HepG2 (cell line): ENCODE measurements around the gene C1QTNF5. TPM values are rescaled to one million over a fixed set of nuclear protein-coding genes. Genes with fewer than 3 reads are reported as not detected.

Experiments used
- ATAC-seq: fragments of 200-7000 bp; cut with Tn5 transposase; 3 replicates; pipeline ENCODE4 v1.9.1; 2020; ENCODE audit warnings: mild to moderate bottlenecking, moderate library complexity
- BruUV-seq: library from RNA; stranded (reverse); fragments of 400-500 nt; replicated peaks from 2 replicates; lab custom pipeline; 2021; lab: Mats Ljungman, UMichigan
- CTCF ChIA-PET: fragments of 300-600 bp; formaldehyde crosslinking; extraction: SDS; loops from one replicate; lab custom pipeline; 2021; ENCODE audit warnings: low total read pairs, inconsistent platforms, low intra/inter-chr PET ratio; lab: Yijun Ruan, JAX
- POLR2A ChIA-PET: fragments of 350-600 bp; sonication (Branson Sonifier 250); formaldehyde crosslinking; loops from one replicate; lab custom pipeline; 2020; ENCODE audit warnings: antibody characterized with exemption, inconsistent platforms; lab: Yijun Ruan, JAX
- DNase-seq: peaks from one replicate; pipeline ENCODE4 v3.0.0-alpha.2; 2015; ENCODE audit warnings: low spot score
- FAIRE-seq: peaks from 3 replicates; lab custom pipeline; 2011; peaks lifted over from hg19 to GRCh38; lab: Jason Lieb, UNC
- H2AFZ ChIP-seq: one replicate; pipeline ENCODE4 v1.6.1; 2011; ENCODE audit warnings: low read length, inconsistent platforms
- H3K27ac ChIP-seq: fragments of 300-600 bp; 3 replicates; pipeline ENCODE4 v1.8.0; 2011; ENCODE audit warnings: mixed run types, mild to moderate bottlenecking, mixed read lengths, low read length, inconsistent platforms; ENCODE audit not compliant: insufficient read depth; ENCODE audit errors: extremely low read length
- H3K27me3 ChIP-seq, 2 experiments: fragments of 200-600 bp in 1 of 2; 2 replicates in 1 of 2; 3 replicates in 1 of 2; pipeline versions ENCODE4 v1.6.0 to v1.8.0; 2011; ENCODE audit warnings: low read length in 2 of 2, mild to moderate bottlenecking in 2 of 2, moderate library complexity in 2 of 2, inconsistent platforms in 1 of 2; ENCODE audit not compliant: insufficient read depth in 2 of 2, control insufficient read depth in 1 of 2
- H3K36me3 ChIP-seq, 2 experiments: fragments of 200-600 bp in 1 of 2; replicated peaks in 1 of 2; 2 replicates in 1 of 2; 3 replicates in 1 of 2; pipeline versions ENCODE4 v1.5.1 to v1.8.0; 2011; ENCODE audit warnings: low read length in 2 of 2, inconsistent platforms in 1 of 2; ENCODE audit not compliant: insufficient read depth in 2 of 2, control insufficient read depth in 1 of 2
- H3K4me1 ChIP-seq: 2 replicates; pipeline ENCODE4 v1.5.1; 2012; ENCODE audit warnings: low read length, inconsistent platforms; ENCODE audit not compliant: insufficient read depth
- H3K4me2 ChIP-seq: 2 replicates; pipeline ENCODE4 v1.6.0; 2011; ENCODE audit warnings: low read depth, low read length, inconsistent platforms
- H3K4me3 ChIP-seq, 3 experiments: fragments of 200-600 bp in 1 of 3; sonication (generic), shearing (Covaris generic) in 1 of 3; replicated peaks in 1 of 3; 2 replicates each; pipeline ENCODE4 v1.5.1; 2011 to 2016; ENCODE audit warnings: low read length in 3 of 3, inconsistent platforms in 2 of 3, low read depth in 2 of 3, mild to moderate bottlenecking in 2 of 3, control low read depth in 1 of 3, mixed read lengths in 1 of 3; ENCODE audit not compliant: insufficient read depth in 1 of 3
- H3K79me2 ChIP-seq: one replicate; pipeline ENCODE4 v1.6.1; 2011; ENCODE audit warnings: low read length, inconsistent platforms; ENCODE audit not compliant: insufficient read depth
- H3K9ac ChIP-seq: 2 replicates; pipeline ENCODE4 v1.6.0; 2011; ENCODE audit warnings: mild to moderate bottlenecking, low read depth, low read length, inconsistent platforms; ENCODE audit not compliant: insufficient read depth
- H3K9me3 ChIP-seq: 2 replicates; pipeline ENCODE4 v1.5.1; 2012; ENCODE audit warnings: mild to moderate bottlenecking, low read length
- H4K20me1 ChIP-seq: 2 replicates; pipeline ENCODE4 v1.6.0; 2011; ENCODE audit warnings: inconsistent platforms, mild to moderate bottlenecking, low read length, moderate library complexity; ENCODE audit not compliant: insufficient read depth
- ARID4A ChIP-seq: sonication (generic); formaldehyde crosslinking; IDR thresholded peaks from 2 replicates; pipeline ENCODE4 v1.5.0; 2020; ENCODE audit warnings: mild to moderate bottlenecking, missing genetic modification reagents, borderline replicate concordance
- BCL6 ChIP-seq: IDR thresholded peaks from 2 replicates; pipeline ENCODE4 v1.6.1; 2016; ENCODE audit warnings: missing genetic modification reagents, missing compliant biosample characterization
- GPN1 ChIP-seq: sonication (generic); formaldehyde crosslinking; IDR thresholded peaks from 2 replicates; pipeline ENCODE4 v1.5.1; 2020; ENCODE audit warnings: missing genetic modification reagents, borderline replicate concordance
- KDM2A ChIP-seq: sonication (generic); formaldehyde crosslinking; IDR thresholded peaks from 2 replicates; pipeline ENCODE4 v1.4.0; 2020; ENCODE audit warnings: low read depth, missing genetic modification reagents, borderline replicate concordance
- MAX ChIP-seq: IDR thresholded peaks from 2 replicates; pipeline ENCODE4 v1.6.1; 2012; ENCODE audit warnings: inconsistent platforms
- POLR2G ChIP-seq: fragments of 200-400 bp; formaldehyde crosslinking; IDR thresholded peaks from 2 replicates; pipeline ENCODE4 v1.6.1; 2018; ENCODE audit warnings: mild to moderate bottlenecking, low read depth, low read length, moderate library complexity
- U2AF1 ChIP-seq: fragments of 200-400 bp; formaldehyde crosslinking; optimal IDR thresholded peaks from 2 replicates; pipeline ENCODE3; 2017; ENCODE audit warnings: mild to moderate bottlenecking, low read depth, low read length
- ZC3H13 ChIP-seq: sonication (generic); formaldehyde crosslinking; IDR thresholded peaks from 2 replicates; pipeline ENCODE4 v1.8.1; 2023; ENCODE audit warnings: mild to moderate bottlenecking, missing genetic modification reagents, moderate library complexity
- ZNF335 ChIP-seq: sonication (generic); formaldehyde crosslinking; IDR thresholded peaks from 2 replicates; pipeline ENCODE4 v1.4.0; 2020; ENCODE audit warnings: missing genetic modification reagents
- WGBS: methylation state at CpG from one replicate; pipeline ENCODE4 v1.1.6; 2017; ENCODE audit warnings: low lambda C conversion rate; 5-methylcytosine and 5-hydroxymethylcytosine counted together
- in situ Hi-C: cut with HindIII; loops from 2 replicates; pipeline ENCODE4 v1.10.0; 2017; ENCODE audit warnings: low pct_unique_long_range_greater_than_20kb; ENCODE audit not compliant: extremely low pct_ligation_motif_present
- intact Hi-C: fragments of 100-400 bp; cut with micrococcal nuclease; formaldehyde crosslinking; loops from one replicate; pipeline ENCODE4 v1.10.0; 2022; ENCODE audit not compliant: unreplicated experiment
- polyA plus RNA-seq, 8 experiments: library from polyadenylated mRNA; depleted of rRNA in 3 of 8; stranded (reverse) in 7 of 8; unstranded in 1 of 8; fragments of >200 nt; fragmentation: Illumina TruSeq in 4 of 8; extraction: Trizol in 4 of 8; gene quantifications; 2 replicates each; pipeline versions ENCODE4 v1.2.1 to v1.2.3, GENCODE V29; 2011 to 2016; ENCODE audit warnings: low read depth in 4 of 8, missing spikeins in 1 of 8, mixed read lengths in 1 of 8; ENCODE audit not compliant: insufficient read depth in 1 of 8
- total RNA-seq, 5 experiments: library from RNA; depleted of rRNA; stranded (reverse); fragments of >200 nt; fragmentation: Illumina TruSeq; extraction: Trizol; gene quantifications; 2 replicates each; pipeline ENCODE4 v1.2.3, GENCODE V29; 2016; ENCODE audit warnings: low read depth in 1 of 5

C1QTNF5 gene
- total and polyA plus RNA-seq, 2 of the 13 experiments (the other 11 are each of a cell fraction or from before 2014, with no cell fraction given): 0.86 to 1.2 TPM

- TF ChIP-seq U2AF1 (peak; percentile 35), MAX (0 out of 2 replicates have a peak, but pooled peaks have one; percentile 26), BCL6 (CRISPR knock-in tag) (0 out of 2 replicates have a peak, but pooled peaks have one; percentile 17), KDM2A (CRISPR knock-in tag) (peak; percentile 54; the same call in 1 of the 2 replicates)
These were observed 2.3 kb downstream of the C1QTNF5 start (continued) for GRCh38 chr11:119338318-119338890.

- no TSS peak for BruUV-seq
- Histone ChIP-seq H3K27me3 (peaks cover 0 to 20% of the 10 kb centered on the region in 2 experiments; a peak in 3 of 5 replicates), H3K9me3 (no peaks in the 10 kb centered on the region), H2AFZ (no peak overlapping the region), H3K4me1 (peaks cover 59% of the 10 kb centered on the region), H4K20me1 (peaks cover 4% of the 10 kb centered on the region; the same call in 1 of the 2 replicates), H3K4me2 (peak overlapping the region; percentile 26; the same call in 1 of the 2 replicates), H3K36me3 (peaks cover 8 to 14% of the 10 kb centered on the region in 2 experiments; a peak in 4 of 5 replicates), H3K79me2 (peaks cover 24% of the 10 kb centered on the region), H3K27ac (no peak overlapping the region), H3K4me3 (no peak overlapping the region), H3K9ac (no peak overlapping the region)
- in situ Hi-C loops (loop anchor here (5.0 to 10.0 kb wide), 2 partner anchors 35 to 137 kb away; no protein-coding TSS in a partner anchor), intact Hi-C loops (loop anchor here (1.0 kb wide), 1 partner anchor 37 kb away; no protein-coding TSS in a partner anchor)
- WGBS: 89% methylated on average over 3 of the region's 9 CpGs
- ATAC-seq: no peak
- DNase-seq: no peak
- POLR2A ChIA-PET: interaction anchor here (0.8 to 2.3 kb wide), 10 partner anchors 10 to 44 kb away, joined by 3 to 29 read pairs (median 4); partner anchors contain the start of genes MCAM and USP2
- CTCF ChIA-PET: interaction anchor here (1.3 to 1.9 kb wide), 4 partner anchors 15 to 44 kb away, joined by 4 to 17 read pairs (median 9); partner anchors contain the start of gene USP2
- TF ChIP-seq ZC3H13 (CRISPR knock-in tag) (0 out of 2 replicates have a peak, but pooled peaks have one; percentile 3), POLR2G (0 out of 2 replicates have a peak, but pooled peaks have one; percentile 29), ARID4A (CRISPR knock-in tag) (no peak), ZNF335 (no peak), GPN1 (CRISPR knock-in tag) (no peak)
- no peak for FAIRE-seq
These were observed 2.9 kb downstream of the C1QTNF5 start for GRCh38 chr11:119337581-119338317.
